ENCODE measurements around the gene EEPD1.

DNA sequence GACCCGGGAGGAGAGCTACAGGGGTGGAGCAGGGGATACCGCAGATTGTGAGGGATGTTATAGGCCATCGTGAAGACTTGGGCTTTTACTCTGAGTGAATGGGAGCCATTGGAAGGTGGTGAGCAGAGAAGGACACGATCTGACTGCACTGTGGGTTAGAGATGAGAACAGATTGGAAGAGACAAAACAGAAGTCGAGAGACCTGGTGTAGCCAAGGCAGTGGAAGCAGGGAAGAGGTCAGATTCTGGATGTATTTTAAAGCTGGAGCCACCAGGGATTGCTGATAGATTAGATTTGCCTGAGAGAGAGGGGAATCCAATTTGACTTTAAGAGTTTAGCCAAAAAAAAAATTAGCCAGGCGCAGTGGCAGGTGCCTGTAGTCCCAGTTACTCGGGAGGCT, 21.6 kb upstream of the EEPD1 start:
- TF ChIP-seq POLR2A (IDR thresholded peaks at IDR 0.05) = no peak
- TF ChIP-seq, protein P1, sequence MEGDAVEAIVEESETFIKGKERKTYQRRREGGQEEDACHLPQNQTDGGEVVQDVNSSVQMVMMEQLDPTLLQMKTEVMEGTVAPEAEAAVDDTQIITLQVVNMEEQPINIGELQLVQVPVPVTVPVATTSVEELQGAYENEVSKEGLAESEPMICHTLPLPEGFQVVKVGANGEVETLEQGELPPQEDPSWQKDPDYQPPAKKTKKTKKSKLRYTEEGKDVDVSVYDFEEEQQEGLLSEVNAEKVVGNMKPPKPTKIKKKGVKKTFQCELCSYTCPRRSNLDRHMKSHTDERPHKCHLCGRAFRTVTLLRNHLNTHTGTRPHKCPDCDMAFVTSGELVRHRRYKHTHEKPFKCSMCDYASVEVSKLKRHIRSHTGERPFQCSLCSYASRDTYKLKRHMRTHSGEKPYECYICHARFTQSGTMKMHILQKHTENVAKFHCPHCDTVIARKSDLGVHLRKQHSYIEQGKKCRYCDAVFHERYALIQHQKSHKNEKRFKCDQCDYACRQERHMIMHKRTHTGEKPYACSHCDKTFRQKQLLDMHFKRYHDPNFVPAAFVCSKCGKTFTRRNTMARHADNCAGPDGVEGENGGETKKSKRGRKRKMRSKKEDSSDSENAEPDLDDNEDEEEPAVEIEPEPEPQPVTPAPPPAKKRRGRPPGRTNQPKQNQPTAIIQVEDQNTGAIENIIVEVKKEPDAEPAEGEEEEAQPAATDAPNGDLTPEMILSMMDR (IDR thresholded peaks at IDR 0.05) = no peak
